DOHH2 (cell line): ENCODE results near the gene FAM50A.

ENCODE experiments used
- CTCF ChIP-seq: fragments of 200-600 bp; sonication (generic); IDR thresholded peaks from one replicate; pipeline ENCODE4 v1.5.1; 2014; ENCODE audit warnings: antibody characterized with exemption, mild to moderate bottlenecking, low read depth, low read length; ENCODE audit not compliant: poor library complexity, severe bottlenecking
- EZH2phosphoT487 ChIP-seq: fragments of 200-600 bp; sonication (generic); IDR thresholded peaks from 2 replicates; pipeline ENCODE4 v1.6.1; 2017; ENCODE audit warnings: borderline replicate concordance, mild to moderate bottlenecking, antibody characterized with exemption, low read length, moderate library complexity, mixed read lengths

DNA sequence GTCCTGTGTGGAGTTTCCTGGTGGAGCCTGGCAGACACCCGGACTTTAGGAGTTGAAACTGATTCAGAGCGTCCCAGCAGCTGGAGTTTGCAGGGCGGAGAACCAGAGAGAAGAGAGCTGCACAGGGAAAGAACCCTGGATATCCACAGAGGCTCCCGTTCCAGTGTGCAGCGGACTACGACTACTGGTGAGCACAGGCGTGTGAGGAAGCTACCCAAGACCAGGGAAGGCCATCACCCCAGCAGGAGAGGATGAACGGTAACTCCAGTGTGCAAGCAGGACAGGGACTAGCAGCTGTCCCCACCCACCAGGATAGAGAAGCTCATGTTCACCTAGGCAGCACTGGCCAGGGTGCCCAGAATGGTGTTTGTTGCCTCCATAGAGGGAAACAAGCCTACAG is 32.9 kb downstream of the FAM50A start:
- no peak for TF ChIP-seq CTCF
- TF ChIP-seq EZH2phosphoT487 = no peak
